GM18868 (cell line): ENCODE results near the gene MAD1L1.

Experiments
- ATAC-seq: cut with Tn5 transposase; IDR thresholded peaks from one replicate; pipeline ENCODE4 v1.9.1; 2021; ENCODE audit warnings: mild to moderate bottlenecking, moderate library complexity; ENCODE audit not compliant: unreplicated experiment

The MAD1L1 gene

DNA sequence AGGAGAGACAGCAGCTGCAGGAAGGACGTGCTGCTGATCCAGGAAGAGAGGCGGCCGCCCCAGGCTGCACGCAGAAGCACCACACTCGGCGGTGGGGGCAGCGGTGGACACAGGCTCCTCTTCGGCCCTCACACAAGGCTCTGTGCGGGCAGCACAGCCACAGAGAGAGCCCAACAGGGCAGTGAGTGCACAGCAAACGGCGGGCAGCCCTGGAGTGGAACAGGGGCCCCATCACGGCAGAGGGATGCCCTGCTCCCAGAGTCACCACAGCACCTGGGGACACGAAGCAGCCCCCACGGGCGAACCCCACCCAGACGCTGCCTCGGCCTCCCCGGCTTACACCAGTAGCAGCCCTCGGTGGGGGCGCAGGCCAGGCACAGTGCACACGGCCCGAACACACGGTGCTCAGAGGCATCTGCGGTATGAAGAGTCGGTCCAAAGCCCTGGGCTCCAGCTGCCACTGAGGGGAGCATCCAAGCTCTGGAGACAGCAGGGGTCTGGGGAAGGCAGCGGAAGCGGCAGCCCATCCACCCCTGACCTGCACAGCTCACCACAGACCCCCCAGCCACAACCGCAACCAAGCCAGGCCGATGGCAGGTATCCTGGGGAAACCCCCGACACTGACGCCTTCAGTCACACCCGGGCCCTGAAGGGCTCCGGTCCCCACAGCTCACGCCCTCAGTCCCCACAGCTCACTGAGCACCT is 26.1 kb upstream of the MAD1L1 start:
- ATAC-seq: peak; percentile 81

DNA sequence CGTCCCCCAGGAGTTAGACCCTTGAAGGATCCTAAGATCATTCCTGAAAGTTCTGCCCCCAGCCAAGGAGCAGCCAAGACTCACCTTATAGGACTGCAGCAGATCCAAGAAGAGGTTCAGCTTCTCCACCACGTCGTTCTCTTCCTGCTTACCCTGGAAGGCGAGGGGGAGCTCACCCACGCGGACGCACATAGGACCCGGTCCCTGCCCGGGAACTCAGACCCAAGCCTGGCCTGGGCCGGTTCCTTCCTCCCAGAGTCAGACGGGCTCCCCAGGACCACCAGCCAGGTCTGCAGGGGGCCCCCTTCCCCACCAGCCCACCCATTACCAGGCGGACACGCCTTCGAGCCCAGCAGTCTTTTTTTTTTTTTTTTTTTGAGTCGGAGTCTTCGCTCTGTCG is 24.9 kb upstream of the MAD1L1 start:
- no peak for ATAC-seq

DNA sequence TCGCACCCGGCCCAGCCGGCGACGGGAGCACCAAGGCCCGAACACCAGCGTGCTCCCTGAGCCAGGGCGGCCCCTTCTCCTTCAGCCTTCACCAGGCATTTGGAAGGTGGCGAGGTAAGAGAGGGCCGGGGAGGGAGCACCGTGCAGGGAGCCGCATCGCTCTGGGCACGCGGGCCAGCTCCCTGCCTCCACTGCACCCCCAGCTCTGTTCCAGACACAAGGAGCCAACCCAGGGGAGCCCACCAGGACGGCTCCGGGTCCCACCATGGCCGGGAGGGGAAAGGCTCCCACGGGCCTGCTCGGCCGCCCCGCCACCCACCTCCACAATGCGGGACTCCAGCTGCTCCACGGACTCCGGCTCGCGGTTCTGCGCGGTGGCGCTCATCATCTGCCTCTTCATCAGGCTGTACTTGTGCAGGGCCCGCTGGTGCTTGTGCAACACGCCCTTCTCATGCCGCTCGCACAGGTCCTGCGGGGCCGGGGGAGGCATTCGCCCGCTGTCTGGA is 24.4 kb upstream of the MAD1L1 start:
- ATAC-seq: no peak

DNA sequence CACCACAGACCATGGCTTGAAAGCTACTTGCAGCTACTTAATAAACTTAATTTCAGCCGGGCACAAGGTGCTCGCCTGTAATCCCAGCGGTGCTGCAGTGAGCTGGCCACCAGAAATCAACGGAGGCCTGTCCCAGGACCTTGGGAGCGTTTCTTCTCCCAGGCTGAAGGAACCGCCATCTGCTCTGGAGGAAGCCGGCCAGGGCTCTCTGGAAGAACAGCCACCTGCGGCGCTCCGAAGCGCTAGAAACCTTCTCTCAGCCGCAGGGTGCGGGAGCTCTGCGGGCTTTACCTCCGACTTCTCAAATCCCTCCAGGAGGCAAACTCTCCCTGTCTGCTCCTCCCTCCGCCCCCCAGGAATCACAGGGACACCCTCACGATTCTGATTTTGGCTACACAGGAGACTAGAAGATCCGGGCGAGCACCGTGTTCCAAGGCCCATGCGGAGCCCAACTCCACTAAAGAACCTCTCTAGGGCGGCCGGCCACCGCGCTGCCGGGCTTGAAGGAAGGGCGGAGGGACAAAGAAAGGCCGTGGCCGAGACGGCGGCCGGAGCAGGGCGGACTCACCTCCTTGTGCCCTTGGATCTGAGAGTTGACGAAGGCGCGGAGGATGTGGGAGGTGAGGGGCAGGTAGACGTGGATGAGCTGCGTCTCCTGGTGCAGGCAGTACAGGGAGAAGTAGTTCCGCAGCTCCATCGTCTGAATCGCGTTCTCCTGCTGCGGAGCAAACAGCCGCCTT is 23.7 kb upstream of the MAD1L1 start:
- ATAC-seq: no peak

DNA sequence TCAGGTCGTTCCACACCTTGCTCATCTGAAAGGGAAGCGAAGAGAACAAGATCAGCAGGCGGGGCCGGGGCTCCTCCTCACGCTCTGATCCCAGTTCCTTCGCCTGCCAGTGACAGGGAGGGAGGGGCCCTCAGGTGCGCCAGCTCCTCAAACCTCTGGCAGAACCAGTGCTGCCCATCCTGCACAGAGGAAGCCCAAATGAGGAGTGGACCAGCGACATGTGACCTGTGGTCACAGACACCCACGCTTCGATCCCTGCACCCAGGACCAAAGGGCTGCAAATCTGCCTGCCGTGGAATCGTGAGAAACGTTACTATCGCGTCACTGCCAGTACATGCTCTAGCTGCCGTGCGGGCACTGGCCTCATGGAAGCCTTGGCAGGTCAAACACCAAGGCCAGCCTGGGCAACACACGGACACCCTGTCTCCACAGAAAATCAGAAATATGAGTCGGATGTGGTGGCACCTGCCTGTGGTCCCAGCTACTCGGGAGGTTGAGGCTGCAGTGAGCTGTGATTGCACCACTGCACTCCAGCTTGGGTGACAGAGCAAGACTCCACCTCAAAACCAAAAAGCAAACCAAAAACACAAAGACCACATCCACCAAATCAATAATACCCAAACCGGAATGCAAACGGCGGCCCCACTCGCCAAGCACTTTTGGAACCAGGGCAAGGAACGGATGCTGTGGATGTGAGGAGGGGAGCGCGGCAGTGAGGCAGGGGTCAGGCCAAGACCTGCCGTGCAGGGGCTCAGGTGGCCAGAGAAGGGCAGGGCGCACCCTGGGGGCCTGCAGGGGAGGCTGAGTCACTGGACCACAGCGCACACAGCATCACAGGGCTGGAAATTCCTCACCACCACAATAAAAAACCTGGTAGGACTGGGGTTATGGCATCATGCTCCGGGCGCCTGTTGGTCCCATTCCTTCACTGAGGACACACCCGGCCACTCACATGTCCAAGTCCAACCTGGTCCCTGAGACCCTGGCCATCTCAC is 22.7 kb upstream of the MAD1L1 start:
- no peak for ATAC-seq

DNA sequence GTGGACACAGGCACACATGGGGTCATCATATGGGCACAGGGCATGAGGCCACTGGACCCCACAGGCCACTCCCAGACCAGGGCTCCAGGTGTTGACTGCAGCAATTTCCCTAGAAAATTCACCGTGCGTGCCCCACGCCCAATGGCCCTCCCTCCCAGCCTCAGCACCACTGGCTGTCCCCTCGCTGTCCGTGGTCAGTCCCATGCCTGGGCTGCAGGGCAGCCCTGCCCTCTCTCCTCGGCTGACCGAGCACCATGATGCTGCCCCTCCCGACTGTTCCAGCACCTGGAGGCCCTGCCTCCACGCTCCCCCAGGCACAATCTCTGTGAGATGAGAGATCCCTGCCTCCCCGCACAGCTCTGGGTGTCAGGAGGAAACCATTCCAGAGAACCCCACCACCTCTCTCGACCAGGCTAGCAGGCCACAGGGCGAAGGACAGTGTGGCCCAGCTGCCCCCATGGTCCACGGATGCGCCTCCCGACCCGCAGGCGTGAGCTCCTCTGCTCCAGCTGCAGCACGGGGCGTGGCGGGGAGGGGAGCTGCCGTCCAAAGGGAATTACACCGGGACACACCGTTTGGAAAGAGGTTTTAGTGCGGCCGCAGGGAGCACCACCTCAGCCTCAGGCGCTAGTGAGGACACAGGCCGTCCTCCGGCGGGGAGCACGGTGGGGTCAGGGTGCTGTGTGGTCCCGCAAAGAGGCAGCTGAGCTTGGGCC is 21.8 kb upstream of the MAD1L1 start:
- ATAC-seq: no peak

DNA sequence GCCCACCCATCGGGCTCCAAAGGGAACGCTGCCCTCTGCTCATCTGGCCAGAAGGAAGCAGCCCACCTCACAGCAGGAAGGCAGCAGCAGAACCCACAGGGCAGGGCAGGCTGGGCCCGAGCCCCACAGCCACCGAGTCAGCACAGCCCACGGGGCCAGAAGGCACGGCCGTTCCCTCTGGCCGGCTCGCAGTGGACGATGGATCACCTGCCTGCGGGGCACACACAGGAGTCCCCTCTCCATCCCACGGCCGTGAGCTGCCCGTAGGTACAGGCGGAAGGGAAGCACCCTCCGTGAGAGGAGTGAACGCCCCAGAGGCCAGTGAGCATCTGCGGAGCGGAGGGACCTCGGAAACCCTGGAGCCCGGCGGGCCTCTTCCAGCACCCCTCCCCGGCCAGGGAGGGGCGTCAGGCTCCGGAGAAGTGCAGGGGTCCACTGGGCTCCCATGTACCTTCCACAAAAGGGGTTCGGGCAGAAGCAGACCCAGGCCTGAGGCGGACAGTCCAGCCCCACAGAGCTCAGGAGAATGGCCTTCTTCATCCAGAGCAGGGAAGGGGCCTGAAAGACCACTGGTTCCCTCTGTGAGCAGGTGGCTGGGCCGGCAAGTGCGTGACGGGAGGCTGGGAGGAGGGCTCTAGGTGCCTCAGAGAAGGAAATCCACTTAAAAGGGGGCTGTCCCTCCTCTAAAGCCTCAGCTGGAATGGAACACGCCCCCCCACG is 20.9 kb upstream of the MAD1L1 start:
- no peak for ATAC-seq

DNA sequence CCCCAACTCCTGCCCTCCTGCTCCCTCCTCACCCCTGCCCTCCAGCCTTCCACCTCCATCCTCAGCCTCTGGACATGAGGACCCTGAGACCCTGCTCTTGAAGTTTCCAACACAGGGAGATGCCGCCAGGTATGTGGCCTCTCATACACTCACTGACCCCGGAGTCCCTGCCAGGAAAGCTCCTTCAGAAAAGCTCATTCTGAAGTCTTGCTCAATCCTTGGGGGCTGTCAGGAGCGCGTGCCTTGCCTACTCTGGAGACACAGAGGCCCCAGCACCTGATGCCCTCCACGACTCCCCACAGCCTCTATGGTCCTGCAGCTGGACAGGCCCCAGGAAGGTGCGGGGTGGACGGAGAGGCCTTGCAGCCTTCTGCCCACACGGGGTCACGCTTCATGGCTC is 20.3 kb upstream of the MAD1L1 start:
- no peak for ATAC-seq

DNA sequence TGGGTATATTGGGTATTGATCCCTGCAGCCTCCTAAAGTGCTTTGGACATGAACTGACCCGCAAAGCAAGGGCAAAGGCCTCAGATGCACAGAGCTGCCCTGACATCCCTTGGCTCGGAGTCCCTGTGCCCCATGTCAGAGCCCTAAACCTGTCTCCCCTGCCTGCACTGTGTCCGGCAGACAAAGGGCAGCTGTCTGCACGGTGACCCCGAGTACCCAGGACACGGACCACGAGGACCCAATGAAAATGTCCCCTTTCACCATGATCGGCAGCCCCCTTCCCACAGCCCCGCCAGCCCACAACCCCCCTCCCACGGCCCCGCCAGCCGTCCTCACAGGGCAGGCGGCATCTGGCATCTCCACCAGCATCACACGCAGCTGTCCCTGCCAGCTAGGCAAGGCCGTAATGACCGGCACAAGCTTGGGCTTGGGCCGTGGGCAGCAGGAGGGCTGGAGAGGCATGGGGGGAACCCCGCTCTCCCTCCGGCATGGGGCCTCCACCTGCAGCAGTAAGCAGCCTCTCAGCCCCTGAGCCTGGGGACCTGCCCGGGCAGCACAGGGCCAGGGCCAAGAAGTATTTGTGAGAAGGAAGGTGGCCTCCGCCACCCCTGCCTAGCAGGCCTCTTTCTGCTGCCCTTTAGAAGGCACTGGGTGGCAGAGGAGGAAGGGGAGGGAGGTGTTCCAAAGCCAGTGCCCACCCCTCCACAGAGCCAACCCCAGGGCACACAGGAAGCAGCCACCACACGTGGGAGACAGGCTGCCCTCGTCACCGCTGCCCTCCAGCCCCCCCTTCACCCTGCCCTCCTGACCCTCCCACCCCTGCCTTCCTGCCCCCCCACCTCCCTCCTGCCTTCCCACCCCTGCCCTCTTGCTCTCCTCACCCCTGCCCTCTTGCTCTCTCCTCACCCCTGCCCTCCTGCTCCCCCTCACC is 19.4 kb upstream of the MAD1L1 start:
- no peak for ATAC-seq

DNA sequence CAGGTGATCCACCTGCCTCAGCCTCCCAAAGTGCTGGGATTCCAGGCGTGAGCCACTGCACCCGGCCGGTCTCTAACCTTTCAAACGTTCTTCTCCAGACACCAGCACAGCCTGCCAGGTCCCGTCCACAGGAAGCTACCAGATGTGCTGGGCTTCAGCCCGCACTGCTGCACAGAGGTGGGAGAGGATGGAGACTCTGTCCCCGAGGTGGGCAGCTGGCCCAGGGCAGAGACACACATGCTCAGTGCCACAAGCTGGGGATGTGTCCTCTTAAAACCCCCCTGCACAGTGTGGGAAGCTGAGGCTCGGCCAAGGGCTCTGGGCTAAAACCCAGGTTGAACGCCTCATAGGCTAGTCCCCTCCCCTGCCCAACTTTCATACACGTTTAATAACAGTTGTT is 18.6 kb upstream of the MAD1L1 start:
- ATAC-seq: no peak

DNA sequence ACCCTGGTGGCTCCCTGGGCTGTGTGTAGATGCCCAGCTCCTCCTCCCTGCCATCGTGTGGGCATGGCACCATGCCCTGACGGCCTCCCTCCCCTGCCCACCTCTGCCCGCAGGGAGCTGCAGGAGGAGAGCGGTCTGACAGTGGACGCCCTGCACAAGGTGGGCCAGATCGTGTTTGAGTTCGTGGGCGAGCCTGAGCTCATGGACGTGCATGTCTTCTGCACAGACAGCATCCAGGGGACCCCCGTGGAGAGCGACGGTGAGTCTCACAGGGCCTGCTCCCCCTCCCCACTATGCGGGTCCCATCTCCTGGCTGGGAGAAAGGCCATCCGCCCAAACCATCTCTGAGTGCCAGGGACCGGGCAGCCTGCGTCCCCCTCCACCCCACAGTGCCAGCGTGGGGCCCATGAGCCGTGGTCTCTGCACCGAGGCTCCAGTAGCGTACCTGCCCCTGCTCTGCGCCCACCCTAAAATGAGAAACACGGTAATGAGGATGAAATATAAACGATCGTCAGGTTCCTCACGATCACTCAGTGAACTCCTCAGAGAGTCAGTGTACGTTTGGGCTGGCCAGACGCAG is 17.1 kb upstream of the MAD1L1 start:
- ATAC-seq: no peak

DNA sequence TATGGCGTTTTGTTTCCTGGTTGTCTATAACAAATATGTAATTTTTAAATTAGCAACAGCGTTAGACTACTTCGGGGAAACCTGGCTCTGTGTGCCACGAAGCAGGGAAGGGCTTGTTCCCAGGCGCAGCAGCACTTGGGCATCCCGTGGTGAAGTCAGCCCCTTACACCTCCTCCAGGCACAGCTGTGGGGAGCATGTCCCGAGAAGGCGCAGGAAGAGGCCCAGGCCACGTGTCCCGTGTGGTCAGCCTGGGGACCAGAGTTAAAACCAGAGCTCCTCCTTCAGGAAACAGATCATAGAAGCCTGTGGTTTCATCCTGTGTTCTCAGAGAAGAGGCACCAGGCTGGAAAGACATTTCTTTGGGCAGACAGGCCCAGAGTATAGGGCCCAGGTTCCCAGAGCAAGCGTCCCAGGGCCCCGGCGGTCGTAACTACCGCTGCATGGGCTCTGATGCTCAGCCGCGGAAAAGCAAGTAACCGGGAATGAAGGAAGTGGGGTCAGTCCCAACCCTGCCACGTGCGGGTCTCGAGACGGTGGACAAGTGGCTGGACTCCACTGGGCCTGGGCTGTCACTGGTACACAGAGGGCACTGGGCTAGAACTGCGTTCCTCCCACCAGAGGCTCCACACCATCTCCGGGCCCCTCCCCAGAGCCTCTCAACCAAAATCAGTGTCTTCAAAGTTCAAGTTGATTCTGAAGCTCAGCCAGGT is 16.4 kb upstream of the MAD1L1 start:
- ATAC-seq: no peak

DNA sequence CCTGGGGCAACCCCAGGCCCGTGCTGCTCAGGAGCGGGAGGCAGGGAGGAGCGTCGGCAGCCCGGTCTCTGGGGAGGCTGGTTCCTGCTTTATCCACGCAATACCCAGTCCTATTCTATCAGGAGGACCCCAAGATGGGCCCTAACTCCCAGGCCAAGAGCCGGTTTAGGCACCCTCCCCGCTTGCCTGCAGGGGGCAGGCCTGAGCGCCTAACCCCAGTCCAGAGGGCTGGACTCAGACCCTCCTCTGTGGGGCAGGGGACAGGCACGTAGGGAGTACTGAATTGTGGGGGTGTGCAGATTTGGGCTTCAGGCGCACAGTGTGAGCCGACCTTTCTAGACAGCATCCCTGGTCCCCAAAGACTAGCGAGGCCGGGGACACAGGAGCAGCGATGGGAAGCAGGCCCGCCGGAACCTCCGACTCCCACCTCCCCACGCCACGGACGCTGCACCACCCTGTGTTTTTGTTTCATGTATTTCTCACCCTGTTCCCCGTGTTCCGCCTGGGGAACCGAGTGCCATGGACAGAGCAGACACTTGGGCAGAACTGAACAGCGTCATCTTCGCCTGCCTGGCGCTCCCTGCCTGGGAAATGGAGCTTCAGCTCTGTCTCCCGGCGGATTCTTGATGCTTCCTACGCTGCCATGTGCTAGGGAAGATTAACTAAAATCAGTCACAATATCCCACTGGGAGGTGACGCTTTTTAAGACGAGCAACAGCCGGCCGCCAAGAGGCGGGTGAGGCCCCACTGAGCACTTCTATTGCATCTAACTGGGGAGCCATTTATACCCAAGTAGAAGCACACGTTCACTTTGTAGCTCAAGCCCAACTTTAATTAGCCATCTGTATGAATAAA is 14.6 kb upstream of the MAD1L1 start:
- no peak for ATAC-seq

DNA sequence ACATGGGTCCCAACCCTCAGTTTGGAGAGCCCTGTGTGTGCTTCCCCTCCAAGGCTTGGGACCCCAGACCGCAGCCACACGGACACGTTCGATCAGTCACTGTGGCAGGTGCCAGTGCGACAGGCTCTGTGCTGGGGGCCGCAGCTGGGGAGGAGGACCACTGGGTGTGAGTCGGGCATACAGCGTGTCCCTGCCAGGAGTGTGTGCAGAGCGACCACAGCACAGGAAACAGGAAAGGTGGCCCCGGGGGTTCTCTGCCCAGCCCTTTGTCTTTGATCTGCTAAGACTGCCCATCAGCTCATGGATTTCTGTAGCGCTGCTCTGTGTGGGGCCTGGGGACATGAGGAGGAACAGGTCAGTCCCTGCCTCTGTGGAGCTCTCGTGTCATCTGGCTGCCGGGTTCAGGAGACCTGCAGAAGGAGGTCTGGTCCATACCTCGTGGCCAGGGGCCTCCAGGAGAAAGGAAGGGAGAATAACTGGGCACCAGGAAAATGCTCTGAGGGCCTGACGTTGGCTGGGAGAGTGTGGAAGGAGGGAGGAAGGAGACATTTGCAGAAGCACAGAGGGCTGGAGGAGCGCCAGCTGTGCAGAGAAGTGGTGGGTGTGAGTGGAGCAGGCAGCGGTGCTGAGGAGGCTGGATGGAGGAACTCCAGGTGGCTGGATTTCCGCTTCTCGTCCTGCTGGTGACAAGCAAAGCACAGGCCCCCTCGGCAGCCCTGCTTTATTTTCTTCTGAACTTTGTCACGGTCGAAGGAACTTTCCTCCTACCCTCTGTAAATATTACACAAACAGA is 13.3 kb upstream of the MAD1L1 start:
- ATAC-seq: no peak

DNA sequence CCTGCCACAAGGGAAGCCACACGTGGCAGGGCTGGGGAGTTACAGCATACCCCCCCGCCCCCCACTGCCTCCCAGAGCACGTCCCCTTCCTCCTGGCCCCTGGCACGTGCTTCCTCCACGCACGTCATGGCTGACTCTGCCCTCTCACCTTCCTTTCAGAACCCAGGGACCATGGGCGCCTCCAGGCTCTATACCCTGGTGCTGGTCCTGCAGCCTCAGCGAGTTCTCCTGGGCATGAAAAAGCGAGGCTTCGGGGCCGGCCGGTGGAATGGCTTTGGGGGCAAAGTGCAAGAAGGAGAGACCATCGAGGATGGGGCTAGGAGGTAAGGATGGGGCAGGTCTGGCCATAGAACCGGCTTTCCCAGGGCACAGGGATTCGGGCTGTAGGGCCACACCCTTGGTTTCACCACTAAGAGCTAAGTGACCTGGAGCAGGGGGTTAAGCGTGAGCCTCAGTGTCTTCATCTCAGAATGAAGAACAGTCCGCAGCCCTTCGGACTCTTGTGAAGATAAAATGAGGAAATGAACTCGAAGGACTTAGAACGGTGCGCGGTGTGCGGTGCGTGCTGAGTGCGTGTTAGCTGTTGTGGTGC is 11.8 kb upstream of the MAD1L1 start:
- no peak for ATAC-seq

DNA sequence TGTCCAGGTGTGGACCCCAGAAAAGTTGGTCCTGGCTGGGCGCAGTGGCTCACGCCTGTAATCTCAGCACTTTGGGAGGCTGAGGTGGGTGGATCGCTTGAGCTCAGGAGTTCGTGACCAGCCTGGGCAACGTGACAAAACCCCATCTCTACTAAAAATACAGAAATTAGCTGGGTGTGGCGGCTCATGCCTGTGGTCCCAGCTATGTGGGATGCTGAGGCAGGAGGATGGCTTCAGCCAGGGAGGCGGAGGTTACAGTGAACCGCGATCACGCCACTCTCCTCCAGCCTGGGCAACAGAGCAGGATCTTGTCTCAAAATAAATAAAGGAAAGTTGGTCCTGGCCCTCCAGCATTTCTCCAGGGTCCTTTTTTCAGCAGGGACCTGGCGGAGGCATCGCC is 10.7 kb upstream of the MAD1L1 start:
- ATAC-seq: no peak
